K562 (cell line): Measurements from ENCODE around the gene SLCO3A1. TPM values are rescaled to one million over a fixed set of nuclear protein-coding genes. Genes with fewer than 3 reads are reported as not detected.

Experiments used
- ATAC-seq: fragments of 200-7000 bp; cut with Tn5 transposase; 3 replicates; pipeline ENCODE4 v1.9.1; 2020; ENCODE audit warnings: moderate library complexity
- BruUV-seq: library from RNA; stranded (reverse); fragments of 400-500 nt; replicated peaks from 2 replicates; lab custom pipeline; 2021; lab: Mats Ljungman, UMichigan
- CTCF ChIA-PET: fragments of 300-600 bp; formaldehyde crosslinking; extraction: SDS; loops from one replicate; lab custom pipeline; 2021; ENCODE audit warnings: low intra/inter-chr PET ratio; lab: Yijun Ruan, JAX
- POLR2A ChIA-PET: fragments of 300-600, 350-650 bp; sonication (Branson Sonifier 250); formaldehyde crosslinking; extraction: SDS; loops from one replicate; lab custom pipeline; 2021; ENCODE audit warnings: antibody characterized with exemption, inconsistent platforms; lab: Yijun Ruan, JAX
- DNase-seq, 4 experiments: peaks; one replicate each; pipeline versions ENCODE4 v3.0.0 to v3.0.0-alpha.2; 2011 to 2018; ENCODE audit warnings: low spot score in 3 of 4, mixed read lengths in 3 of 4; ENCODE audit errors: extremely low read depth in 1 of 4
- FAIRE-seq: peaks from 2 replicates; lab custom pipeline; 2011; peaks lifted over from hg19 to GRCh38; lab: Jason Lieb, UNC
- H2AFZ ChIP-seq: 2 replicates; pipeline ENCODE4 v1.6.0; 2011; ENCODE audit warnings: low read depth, low read length, control low read depth, inconsistent platforms
- H3K27ac ChIP-seq: fragments of 200-600 bp; 3 replicates; pipeline ENCODE4 v1.8.0; 2011; ENCODE audit warnings: low read depth, mild to moderate bottlenecking, control low read depth, inconsistent platforms, low read length, moderate library complexity, mixed read lengths; ENCODE audit errors: extremely low read depth
- H3K27me3 ChIP-seq, 2 experiments: fragments of 300-600 bp in 1 of 2; 2 replicates in 1 of 2; 3 replicates in 1 of 2; pipeline versions ENCODE4 v1.6.0 to v1.8.0; 2011; ENCODE audit warnings: inconsistent platforms in 2 of 2, low read length in 2 of 2, mild to moderate bottlenecking in 1 of 2, mixed read lengths in 1 of 2, moderate library complexity in 1 of 2; ENCODE audit not compliant: control insufficient read depth in 2 of 2, insufficient read depth in 2 of 2
- H3K36me3 ChIP-seq: fragments of 300-600 bp; 3 replicates; pipeline ENCODE4 v1.8.0; 2011; ENCODE audit warnings: mild to moderate bottlenecking, low read length, inconsistent platforms; ENCODE audit not compliant: control insufficient read depth, insufficient read depth
- H3K4me1 ChIP-seq, 2 experiments: fragments of 200-600 bp in 1 of 2; replicated peaks in 1 of 2; 2 replicates in 1 of 2; 3 replicates in 1 of 2; pipeline versions ENCODE4 v1.5.1 to v1.8.0; 2011; ENCODE audit warnings: inconsistent platforms in 2 of 2, low read length in 2 of 2, mild to moderate bottlenecking in 1 of 2, mixed read lengths in 1 of 2, moderate library complexity in 1 of 2; ENCODE audit not compliant: control insufficient read depth in 2 of 2, insufficient read depth in 2 of 2
- H3K4me2 ChIP-seq: 2 replicates; pipeline ENCODE4 v1.6.1; 2011; ENCODE audit warnings: low read length, control low read depth, inconsistent platforms, mixed read lengths; ENCODE audit not compliant: insufficient read depth
- H3K4me3 ChIP-seq: fragments of 200-600 bp; sonication (generic), shearing (Covaris generic); 2 replicates; pipeline ENCODE4 v1.5.1; 2016; ENCODE audit warnings: control low read depth, inconsistent platforms
- H3K79me2 ChIP-seq: fragments of 200-600 bp; 3 replicates; pipeline ENCODE4 v1.8.0; 2011; ENCODE audit warnings: low read length, inconsistent platforms; ENCODE audit not compliant: control insufficient read depth, insufficient read depth
- H3K9ac ChIP-seq, 2 experiments: 2 replicates each; pipeline versions ENCODE4 v1.6.0 to v1.6.1; 2011; ENCODE audit warnings: low read depth in 2 of 2, low read length in 2 of 2, control low read depth in 1 of 2, inconsistent platforms in 1 of 2, mild to moderate bottlenecking in 1 of 2, mixed read lengths in 1 of 2; ENCODE audit not compliant: insufficient read depth in 1 of 2
- H3K9me1 ChIP-seq: one replicate; pipeline ENCODE4 v1.6.0; 2011; ENCODE audit warnings: inconsistent platforms, mild to moderate bottlenecking, low read length, moderate library complexity; ENCODE audit not compliant: control insufficient read depth, insufficient read depth
- H3K9me3 ChIP-seq: replicated peaks from 2 replicates; pipeline ENCODE4 v1.5.1; 2011; ENCODE audit warnings: low read depth, low read length, inconsistent platforms; ENCODE audit not compliant: control insufficient read depth, insufficient read depth
- H4K20me1 ChIP-seq: replicated peaks from 2 replicates; pipeline ENCODE4 v1.6.1; 2011; ENCODE audit warnings: low read length, inconsistent platforms, mixed read lengths; ENCODE audit not compliant: control insufficient read depth, insufficient read depth
- BACH1 ChIP-seq: fragments of 200-800 bp; sonication (Bioruptor generic); IDR thresholded peaks from 2 replicates; pipeline ENCODE4 v1.6.1; 2016; ENCODE audit warnings: missing genetic modification characterization, missing compliant biosample characterization
- CBX2 ChIP-seq: fragments of 200-600 bp; sonication (generic); IDR thresholded peaks from one replicate; pipeline ENCODE4 v1.6.1; 2012; ENCODE audit warnings: mild to moderate bottlenecking, low read length, inconsistent platforms; ENCODE audit not compliant: insufficient read depth, poor library complexity, severe bottlenecking
- CCAR2 ChIP-seq: fragments of 200-400 bp; formaldehyde crosslinking; IDR thresholded peaks from 2 replicates; pipeline ENCODE4 v1.6.1; 2017; ENCODE audit warnings: mild to moderate bottlenecking, low read depth, low read length
- FIP1L1 ChIP-seq: fragments of 200-400 bp; formaldehyde crosslinking; IDR thresholded peaks from 2 replicates; pipeline ENCODE4 v1.6.1; 2018; ENCODE audit warnings: mild to moderate bottlenecking, low read depth, low read length; ENCODE audit not compliant: poor library complexity, severe bottlenecking
- GABPB2 ChIP-seq: fragments of 250-450 bp; sonication (Bioruptor Pico); conservative IDR thresholded peaks from 2 replicates; pipeline ENCODE4 v1.5.1; 2021; ENCODE audit warnings: mild to moderate bottlenecking
- MTA1 ChIP-seq: fragments of 450-650 bp; IDR thresholded peaks from 2 replicates; pipeline ENCODE4 v1.6.1; 2017; ENCODE audit warnings: borderline replicate concordance
- RBM17 ChIP-seq: fragments of 200-400 bp; formaldehyde crosslinking; IDR thresholded peaks from 2 replicates; pipeline ENCODE4 v1.6.1; 2017; ENCODE audit warnings: low read depth, mild to moderate bottlenecking, low read length, borderline replicate concordance
- SIN3A ChIP-seq, 2 experiments: fragments of 150-350 bp in 1 of 2; IDR thresholded peaks; 2 replicates each; pipeline ENCODE4 v1.6.1; 2011 to 2016; ENCODE audit warnings: borderline replicate concordance in 2 of 2, low read depth in 2 of 2, low read length in 2 of 2, mild to moderate bottlenecking in 2 of 2, moderate library complexity in 2 of 2; ENCODE audit not compliant: control insufficient read depth in 1 of 2
- STAT5B ChIP-seq: fragments of 250-450 bp; sonication (Bioruptor Pico); IDR thresholded peaks from 2 replicates; pipeline ENCODE4 v1.8.0; 2021; ENCODE audit warnings: mild to moderate bottlenecking, inconsistent platforms
- THAP7 ChIP-seq: fragments of 250-450 bp; sonication (Bioruptor Pico); IDR thresholded peaks from 2 replicates; pipeline ENCODE4 v1.5.0; 2021
- THRA ChIP-seq: fragments of 450-650 bp; IDR thresholded peaks from 2 replicates; pipeline ENCODE4 v1.6.1; 2017; ENCODE audit warnings: mild to moderate bottlenecking, moderate library complexity
- ZBTB26 ChIP-seq: fragments of 450-650 bp; formaldehyde crosslinking; IDR thresholded peaks from 2 replicates; pipeline ENCODE4 v1.4.0; 2022; ENCODE audit warnings: missing genetic modification characterization
- ZNF395 ChIP-seq: fragments of 200-800 bp; sonication (Bioruptor generic); IDR thresholded peaks from 2 replicates; pipeline ENCODE4 v1.6.1; 2017; ENCODE audit warnings: missing genetic modification characterization, missing compliant biosample characterization
- WGBS: fragments of 100-300 bp; shearing (Covaris generic); methylation state at CpG from one replicate; pipeline ENCODE4 v1.1.6; 2016; ENCODE audit warnings: low coverage, mixed read lengths; ENCODE audit not compliant: insufficient coverage; ENCODE audit errors: missing lambda C conversion rate; 5-methylcytosine and 5-hydroxymethylcytosine counted together
- in situ Hi-C: fragments of 300-500 bp; cut with MboI; formaldehyde crosslinking; loops from 4 replicates; pipeline ENCODE4 v1.15.0; 2018; ENCODE audit warnings: inconsistent platforms, mixed read lengths
- intact Hi-C: fragments of 100-400 bp; cut with micrococcal nuclease; formaldehyde crosslinking; loops from 2 replicates; pipeline ENCODE4 v1.14.2; 2022
- polyA plus RNA-seq, 8 experiments: library from polyadenylated mRNA; depleted of rRNA in 4 of 8; stranded (reverse) in 5 of 8; unstranded in 3 of 8; fragments of >200 nt; fragmentation: Nextera tagmentation in 2 of 8; fragmentation: Illumina TruSeq in 1 of 8; extraction: Ambion mirVana in 2 of 8; extraction: Trizol in 1 of 8; gene quantifications; 2 replicates each; pipeline versions ENCODE4 v1.2.1 to v1.2.3, GENCODE V29; 2011 to 2014; ENCODE audit warnings: inconsistent platforms in 1 of 8, missing spikeins in 1 of 8
- total RNA-seq, 7 experiments: library from RNA; depleted of rRNA in 6 of 7; stranded (reverse); fragments of >200 nt in 6 of 7; fragmentation: Illumina TruSeq in 2 of 7; extraction: Trizol in 2 of 7; gene quantifications; 2 replicates each; pipeline versions ENCODE4 v1.2.1 to v1.2.3, GENCODE V29; 2011 to 2021; ENCODE audit warnings: low replicate concordance in 1 of 7
- TF ChIP-seq, protein P1 (sequence below): fragments of 450-650 bp; IDR thresholded peaks from 2 replicates; pipeline ENCODE4 v1.6.1; 2017; ENCODE audit warnings: antibody characterized with exemption
- TF ChIP-seq, protein P2 (sequence below): sonication (generic); formaldehyde crosslinking; IDR thresholded peaks from 2 replicates; pipeline ENCODE4 v1.8.0; 2022; ENCODE audit warnings: mild to moderate bottlenecking, missing genetic modification reagents

Gene SLCO3A1
- total and polyA plus RNA-seq, 9 of the 15 experiments (the other 6 are each of a cell fraction or from before 2014, with no cell fraction given) = 0.01 to 0.84 (median 0.06) TPM; not detected in 3

- WGBS = 0% methylated on average over 6 of the region's 6 CpGs
- DNase-seq (no peak), FAIRE-seq (no peak), ATAC-seq (no peak)
- Histone ChIP-seq H3K27ac (no peak overlapping the region), H3K79me2 (no peaks in the 10 kb centered on the region), H3K9me1 (no peaks in the 10 kb centered on the region), H3K36me3 (no peaks in the 10 kb centered on the region), H3K27me3 (peaks cover 0 to 4% of the 10 kb centered on the region in 2 experiments; a peak in 1 of 5 replicates), H2AFZ (no peak overlapping the region), H4K20me1 (no peaks in the 10 kb centered on the region), H3K4me2 (no peak overlapping the region), H3K9me3 (no peaks in the 10 kb centered on the region), H3K4me3 (no peak overlapping the region), H3K4me1 (no peaks in the 10 kb centered on the region), H3K9ac (no peak overlapping the region)
- intact Hi-C loops (no loop called here), in situ Hi-C loops (no loop called here)
- POLR2A ChIA-PET = no interaction called here
- BruUV-seq = no TSS peak
- CTCF ChIA-PET = no interaction called here
- TF ChIP-seq, protein P1, sequence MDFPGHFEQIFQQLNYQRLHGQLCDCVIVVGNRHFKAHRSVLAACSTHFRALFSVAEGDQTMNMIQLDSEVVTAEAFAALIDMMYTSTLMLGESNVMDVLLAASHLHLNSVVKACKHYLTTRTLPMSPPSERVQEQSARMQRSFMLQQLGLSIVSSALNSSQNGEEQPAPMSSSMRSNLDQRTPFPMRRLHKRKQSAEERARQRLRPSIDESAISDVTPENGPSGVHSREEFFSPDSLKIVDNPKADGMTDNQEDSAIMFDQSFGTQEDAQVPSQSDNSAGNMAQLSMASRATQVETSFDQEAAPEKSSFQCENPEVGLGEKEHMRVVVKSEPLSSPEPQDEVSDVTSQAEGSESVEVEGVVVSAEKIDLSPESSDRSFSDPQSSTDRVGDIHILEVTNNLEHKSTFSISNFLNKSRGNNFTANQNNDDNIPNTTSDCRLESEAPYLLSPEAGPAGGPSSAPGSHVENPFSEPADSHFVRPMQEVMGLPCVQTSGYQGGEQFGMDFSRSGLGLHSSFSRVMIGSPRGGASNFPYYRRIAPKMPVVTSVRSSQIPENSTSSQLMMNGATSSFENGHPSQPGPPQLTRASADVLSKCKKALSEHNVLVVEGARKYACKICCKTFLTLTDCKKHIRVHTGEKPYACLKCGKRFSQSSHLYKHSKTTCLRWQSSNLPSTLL = no peak
- TF ChIP-seq STAT5B (no peak), ZNF395 (CRISPR knock-in tag) (no peak), ZBTB26 (no peak), FIP1L1 (no peak), MTA1 (no peak), CCAR2 (no peak), THAP7 (no peak), RBM17 (no peak), CBX2 (no peak), SIN3A (IDR thresholded peaks at IDR 0.05; ENCODE audit: borderline replicate concordance in 2 of 2, control insufficient read depth in 1 of 2, low read depth in 2 of 2, low read length in 2 of 2) (no peak), GABPB2 (CRISPR knock-in tag) (no peak), BACH1 (tag) (no peak), THRA (no peak)
- TF ChIP-seq, protein P2, sequence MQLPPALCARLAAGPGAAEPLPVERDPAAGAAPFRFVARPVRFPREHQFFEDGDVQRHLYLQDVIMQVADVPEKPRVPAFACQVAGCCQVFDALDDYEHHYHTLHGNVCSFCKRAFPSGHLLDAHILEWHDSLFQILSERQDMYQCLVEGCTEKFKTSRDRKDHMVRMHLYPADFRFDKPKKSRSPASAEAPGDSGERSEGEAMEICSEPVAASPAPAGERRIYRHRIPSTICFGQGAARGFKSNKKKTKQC = no peak
Observed at GRCh38 chr15:92149465-92149864, 296.0 kb downstream of the SLCO3A1 start.
